PC-3 (cell line): ENCODE measurements around the gene ITGAE.

Experiments used
- EZH2 ChIP-seq: fragments of 300-600 bp; sonication (generic); IDR thresholded peaks from one replicate; pipeline ENCODE4 v1.6.1; 2017; ENCODE audit warnings: antibody characterized with exemption, mild to moderate bottlenecking, low read length; ENCODE audit not compliant: unreplicated experiment
- TF ChIP-seq, protein P1 (sequence below): fragments of 300-600 bp; sonication (generic); conservative IDR thresholded peaks from 2 replicates; pipeline ENCODE4 v1.5.1; 2017; ENCODE audit warnings: antibody characterized with exemption, low read depth, mild to moderate bottlenecking, low read length

DNA sequence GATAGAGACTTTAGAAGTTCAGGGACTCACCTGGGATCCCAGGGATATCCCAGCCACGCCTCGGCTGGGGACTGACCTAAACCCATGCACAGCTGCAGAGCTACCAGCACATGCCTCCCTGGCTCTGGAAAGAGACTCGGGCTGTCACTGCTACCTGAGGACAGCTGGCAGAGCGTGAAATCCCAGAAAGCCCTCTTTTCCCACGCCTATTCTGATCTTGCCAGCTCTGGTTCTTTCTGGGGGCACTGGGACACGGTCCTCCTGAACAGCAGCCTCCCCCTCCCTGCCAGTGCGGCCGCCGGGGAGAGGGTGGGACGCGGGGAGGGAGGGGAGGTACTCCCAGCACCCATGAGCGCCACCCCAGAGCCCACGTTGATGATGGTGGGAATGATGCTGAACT lies 115.8 kb downstream of the ITGAE start:
- no peak for TF ChIP-seq EZH2
- TF ChIP-seq, protein P1, sequence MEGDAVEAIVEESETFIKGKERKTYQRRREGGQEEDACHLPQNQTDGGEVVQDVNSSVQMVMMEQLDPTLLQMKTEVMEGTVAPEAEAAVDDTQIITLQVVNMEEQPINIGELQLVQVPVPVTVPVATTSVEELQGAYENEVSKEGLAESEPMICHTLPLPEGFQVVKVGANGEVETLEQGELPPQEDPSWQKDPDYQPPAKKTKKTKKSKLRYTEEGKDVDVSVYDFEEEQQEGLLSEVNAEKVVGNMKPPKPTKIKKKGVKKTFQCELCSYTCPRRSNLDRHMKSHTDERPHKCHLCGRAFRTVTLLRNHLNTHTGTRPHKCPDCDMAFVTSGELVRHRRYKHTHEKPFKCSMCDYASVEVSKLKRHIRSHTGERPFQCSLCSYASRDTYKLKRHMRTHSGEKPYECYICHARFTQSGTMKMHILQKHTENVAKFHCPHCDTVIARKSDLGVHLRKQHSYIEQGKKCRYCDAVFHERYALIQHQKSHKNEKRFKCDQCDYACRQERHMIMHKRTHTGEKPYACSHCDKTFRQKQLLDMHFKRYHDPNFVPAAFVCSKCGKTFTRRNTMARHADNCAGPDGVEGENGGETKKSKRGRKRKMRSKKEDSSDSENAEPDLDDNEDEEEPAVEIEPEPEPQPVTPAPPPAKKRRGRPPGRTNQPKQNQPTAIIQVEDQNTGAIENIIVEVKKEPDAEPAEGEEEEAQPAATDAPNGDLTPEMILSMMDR, result no peak
